DMS153 treated with DMSO at 0.1 percent for 48 hours (cell line): ENCODE results near the gene USH2A.

Experiments used
- DNase-seq: peaks from one replicate; lab custom pipeline; 2025; ENCODE audit not compliant: unreplicated experiment; lab: John Stamatoyannopoulos, UW

USH2A gene

DNA sequence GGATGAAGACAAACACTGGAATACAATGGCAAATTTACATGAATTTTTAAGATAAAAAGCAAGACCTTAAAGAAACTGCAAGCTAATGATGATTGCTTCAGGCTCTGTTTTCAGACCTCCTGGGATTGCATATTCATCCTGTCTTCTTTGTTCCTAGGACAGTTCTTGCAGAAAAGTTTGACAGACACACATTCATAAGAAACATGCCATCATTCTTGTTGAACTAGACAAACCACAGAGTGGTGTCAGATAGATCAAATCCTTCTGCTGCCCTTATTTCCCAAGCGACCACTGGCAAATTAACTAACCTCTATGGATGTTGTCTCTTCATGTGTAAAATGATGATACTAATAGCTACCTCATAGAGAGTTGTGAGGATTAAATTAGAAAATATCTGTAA, 674.8 kb downstream of the USH2A start:
- no peak for DNase-seq

DNA sequence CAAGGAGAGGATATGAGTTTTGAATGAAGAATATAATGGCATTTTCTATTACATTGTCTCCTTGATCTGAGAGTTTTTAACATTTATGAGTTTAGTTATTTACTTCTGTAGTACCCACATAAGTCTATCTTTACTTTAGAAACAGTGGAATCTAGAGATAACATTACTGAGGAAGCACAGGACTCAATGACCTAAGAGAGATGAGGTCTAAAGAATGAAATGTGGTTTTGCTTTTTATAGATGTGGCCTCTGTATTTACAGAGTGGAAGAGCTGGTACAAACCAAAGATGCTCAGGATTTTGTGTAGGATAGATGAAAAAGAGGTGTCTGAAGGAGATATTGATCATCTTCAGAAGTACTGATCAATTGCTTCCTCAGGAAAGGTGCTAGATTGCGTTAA, 678.8 kb downstream of the USH2A start:
- no peak for DNase-seq

DNA sequence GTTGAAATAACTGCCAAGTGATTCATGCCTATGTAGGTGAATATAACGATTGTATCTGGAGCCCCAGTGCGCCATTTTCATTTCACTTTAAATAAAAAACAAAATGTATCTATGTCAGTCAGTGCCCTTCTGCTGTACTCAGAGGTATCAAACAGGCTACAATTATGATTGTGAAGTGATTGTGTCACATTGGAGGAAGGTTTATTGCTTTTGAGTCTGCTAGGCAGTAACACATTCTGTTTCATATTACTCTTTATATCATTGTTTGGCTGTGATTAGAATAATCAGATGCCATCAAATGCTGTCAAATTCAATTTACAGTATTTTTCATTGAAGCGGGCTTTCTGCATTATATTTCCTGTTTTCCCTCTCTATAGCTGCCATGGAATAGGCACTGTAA, 684.2 kb downstream of the USH2A start:
- DNase-seq: peak; percentile 24

DNA sequence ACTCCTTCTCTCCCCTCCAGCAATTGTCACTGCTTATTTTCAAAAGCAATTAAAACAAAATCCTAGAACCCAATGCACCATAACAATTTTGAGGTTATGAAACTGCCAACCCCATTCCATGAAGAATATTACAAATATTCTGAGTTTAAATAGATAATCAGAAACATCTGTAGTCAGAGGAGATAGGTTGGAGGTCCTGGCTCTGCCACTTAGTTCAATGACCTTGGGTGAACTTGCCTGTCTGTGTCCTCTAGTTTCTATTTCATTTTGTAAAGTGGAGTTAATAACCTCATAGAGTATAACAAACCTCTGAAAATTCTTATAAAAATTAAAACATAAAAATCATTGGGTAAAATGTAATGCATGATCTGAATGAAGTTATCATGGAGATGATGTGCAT, 691.5 kb downstream of the USH2A start:
- DNase-seq: no peak

DNA sequence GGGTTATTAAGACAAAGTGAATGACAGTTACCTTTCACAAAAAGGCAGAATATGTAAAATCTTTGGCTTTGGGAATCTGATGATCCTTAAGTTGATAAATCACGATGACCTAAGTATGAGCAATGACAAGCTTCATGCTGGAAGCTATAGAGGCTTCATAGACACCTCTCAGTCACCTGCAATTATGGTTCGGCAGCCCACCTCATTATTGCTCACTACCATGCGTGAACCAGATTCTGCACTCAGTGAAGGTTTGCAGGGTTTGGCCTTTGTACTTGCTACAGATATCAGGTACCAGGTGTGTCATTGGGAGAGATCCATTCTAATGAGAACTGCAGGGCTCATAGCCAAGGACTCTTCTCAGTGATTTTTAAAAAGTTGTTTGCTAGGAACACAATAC, 692.6 kb downstream of the USH2A start:
- no peak for DNase-seq

DNA sequence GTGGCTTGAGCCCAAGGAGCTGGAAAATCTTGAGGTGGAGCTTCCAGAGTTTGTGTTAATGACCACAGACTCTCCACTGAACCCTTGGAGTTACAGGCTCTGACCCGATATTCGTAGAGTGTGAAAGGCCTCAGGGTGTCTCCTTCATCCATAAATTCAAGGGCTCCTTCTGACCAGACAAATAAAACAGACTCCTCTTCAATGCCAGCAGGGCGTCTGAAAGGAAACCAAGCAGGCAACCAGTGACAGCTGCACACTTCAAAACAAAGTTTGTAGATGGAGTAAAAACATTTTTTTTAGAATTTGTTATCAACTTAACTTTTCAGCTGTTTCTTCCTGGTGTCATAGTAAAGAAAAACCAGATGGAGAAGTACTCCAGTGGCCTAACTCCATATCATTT, 695.1 kb downstream of the USH2A start:
- no peak for DNase-seq

DNA sequence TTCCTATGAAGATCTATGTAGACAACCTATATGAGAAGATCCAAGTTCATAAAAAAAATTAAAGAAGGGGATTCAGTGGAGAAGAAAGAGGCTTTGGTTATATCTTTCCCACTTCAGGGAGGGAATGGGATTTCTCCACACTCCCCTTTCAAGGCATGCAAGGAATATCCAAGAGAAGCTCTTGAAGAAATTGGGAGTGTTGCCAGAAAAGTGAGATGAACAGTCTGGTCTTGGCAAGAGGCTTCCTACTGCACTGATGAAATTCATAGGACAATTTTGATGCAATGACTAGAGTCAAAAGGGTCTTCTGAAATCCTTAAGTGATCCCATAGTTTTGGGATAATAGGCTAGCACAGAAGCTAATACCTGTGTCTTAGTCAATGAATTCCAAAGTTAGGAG, 703.1 kb downstream of the USH2A start:
- no peak for DNase-seq

DNA sequence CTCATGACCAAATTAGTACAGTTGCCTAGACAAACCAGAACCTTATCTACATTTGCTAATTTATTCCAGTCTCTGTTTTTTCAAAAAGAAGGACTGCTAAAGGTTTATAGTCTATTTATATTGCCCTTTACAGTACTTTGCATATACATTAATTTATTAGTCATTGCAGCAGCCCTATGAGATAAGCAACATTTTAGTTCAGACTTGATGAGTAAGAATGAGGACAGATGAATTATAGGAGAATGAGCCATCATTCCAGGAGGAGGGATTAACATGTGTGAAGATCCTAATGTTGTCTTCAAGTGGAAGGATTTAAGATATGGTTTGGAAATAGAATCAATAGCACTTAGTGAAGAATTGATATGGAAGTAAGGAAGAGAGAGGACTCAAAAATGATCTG, 703.7 kb downstream of the USH2A start:
- no peak for DNase-seq

DNA sequence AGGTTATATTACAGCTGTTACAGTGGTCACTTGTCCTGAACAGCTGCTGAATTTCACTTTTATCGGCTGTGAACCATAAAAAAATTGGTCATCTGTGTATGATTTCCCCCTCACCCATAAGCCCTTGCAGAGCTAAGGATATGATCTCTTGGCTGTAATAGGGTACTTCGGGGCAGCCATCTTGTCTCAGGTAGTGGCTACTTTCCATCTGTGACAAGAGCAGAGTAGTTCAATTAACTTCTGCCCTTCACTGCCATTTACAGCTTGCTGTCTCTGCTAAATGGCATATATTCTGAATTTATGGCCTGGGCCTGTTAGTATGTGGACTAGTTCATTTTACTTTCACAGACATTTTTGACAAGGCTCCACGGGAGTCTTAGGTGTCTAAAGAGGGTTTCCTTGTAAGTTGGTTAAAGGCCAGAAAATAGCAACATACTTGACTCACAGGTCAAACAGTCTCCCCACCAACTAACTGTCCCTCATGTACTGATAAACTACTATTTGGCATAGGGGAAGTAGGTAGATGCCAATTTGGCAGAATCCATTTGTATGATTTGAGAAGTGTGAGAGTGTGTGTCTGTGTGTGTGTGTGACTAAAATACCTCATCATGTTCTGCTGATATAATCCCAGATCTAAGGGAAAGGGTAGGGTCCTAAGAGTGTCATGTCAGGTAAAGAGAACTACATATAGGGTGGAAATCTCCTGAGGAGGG, 704.5 kb downstream of the USH2A start:
- DNase-seq: no peak

DNA sequence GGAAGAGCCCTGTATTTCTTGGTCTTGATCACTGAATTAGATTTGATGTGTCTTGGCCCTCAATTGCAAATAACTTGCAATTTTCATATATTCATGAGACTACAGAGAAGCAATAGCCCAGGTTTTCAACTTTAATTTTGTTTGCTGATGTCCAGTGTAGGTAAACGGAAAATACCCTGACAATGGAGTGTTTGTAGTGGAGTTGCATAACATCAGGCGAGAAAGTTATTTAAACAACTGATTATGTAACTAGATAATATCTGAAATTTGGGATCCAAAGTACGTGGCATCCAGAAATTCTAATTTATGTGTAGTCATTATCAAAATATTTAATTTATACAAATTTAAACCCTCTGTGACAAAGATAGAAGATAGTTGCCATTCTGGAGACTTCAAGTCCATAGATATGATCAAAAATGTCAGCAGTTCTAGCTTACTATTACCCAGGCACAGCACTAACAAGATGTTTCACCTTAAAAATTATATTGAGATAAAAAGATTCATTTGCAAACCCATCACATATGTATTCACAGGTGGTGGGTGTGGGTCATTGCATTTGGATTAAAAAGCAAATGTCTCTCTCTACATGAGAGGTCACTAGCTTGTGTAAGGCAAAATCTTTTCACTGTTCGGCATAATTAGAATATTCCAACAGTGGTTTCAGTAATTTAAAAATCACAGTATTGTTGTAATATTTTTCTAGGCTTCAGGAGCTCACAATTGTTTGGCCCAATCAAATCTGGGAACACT, 705.4 kb downstream of the USH2A start:
- DNase-seq: no peak

DNA sequence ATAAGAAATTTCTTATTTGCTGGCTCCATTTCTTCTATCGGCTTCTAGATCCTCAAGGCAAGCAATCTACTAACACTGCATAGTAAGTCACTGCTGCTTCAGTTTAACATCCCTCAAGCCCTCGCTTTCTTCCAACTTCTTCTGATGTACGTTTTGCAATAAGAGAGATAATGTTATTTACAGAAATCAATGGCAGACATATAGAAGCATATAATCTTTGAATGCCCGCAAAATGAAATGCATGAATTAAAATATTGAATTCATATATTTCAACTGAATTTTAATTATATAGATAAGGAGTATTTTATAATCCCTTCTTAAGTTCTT, 712.4 kb downstream of the USH2A start:
- DNase-seq: peak; percentile 43

DNA sequence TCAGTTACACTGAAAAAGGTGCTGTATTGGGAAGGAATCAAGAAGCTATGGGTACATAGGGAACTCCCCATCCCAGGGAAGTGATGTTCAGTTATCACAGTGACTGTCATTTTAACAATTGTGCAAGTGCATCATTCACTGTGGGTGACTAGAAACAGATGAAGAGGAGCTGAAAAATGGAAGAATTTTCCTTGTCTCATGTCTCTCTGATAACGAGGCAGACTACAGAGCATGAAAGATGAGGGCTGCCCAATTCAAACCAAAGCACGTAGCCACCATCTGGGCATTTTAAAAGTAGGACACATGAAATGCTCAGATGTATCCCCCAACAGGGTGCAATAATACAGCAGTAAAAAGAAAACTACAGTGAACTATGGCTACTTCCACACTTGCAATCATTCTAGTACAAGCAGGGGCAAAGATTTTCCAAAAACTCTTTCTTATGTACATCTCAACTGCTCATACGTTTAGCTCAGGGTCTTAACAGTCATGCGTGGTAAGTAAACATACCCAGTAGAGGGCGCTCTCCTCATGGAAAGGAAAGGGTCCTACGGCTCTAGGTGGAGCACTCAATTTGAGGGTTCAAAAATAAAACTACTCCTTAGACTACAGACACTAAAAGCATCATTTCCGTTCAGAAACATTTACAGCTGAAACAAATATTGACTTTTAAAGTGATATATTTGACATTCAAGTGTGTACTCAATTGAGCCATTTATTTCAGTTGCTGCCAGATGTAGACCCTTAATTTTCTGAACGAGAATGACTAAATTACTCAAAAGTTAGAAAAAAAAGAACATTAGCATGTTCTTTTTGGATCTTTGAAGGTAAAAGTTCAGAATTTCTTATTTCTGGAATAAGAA, 713.0 kb downstream of the USH2A start:
- DNase-seq: peak; percentile 92

DNA sequence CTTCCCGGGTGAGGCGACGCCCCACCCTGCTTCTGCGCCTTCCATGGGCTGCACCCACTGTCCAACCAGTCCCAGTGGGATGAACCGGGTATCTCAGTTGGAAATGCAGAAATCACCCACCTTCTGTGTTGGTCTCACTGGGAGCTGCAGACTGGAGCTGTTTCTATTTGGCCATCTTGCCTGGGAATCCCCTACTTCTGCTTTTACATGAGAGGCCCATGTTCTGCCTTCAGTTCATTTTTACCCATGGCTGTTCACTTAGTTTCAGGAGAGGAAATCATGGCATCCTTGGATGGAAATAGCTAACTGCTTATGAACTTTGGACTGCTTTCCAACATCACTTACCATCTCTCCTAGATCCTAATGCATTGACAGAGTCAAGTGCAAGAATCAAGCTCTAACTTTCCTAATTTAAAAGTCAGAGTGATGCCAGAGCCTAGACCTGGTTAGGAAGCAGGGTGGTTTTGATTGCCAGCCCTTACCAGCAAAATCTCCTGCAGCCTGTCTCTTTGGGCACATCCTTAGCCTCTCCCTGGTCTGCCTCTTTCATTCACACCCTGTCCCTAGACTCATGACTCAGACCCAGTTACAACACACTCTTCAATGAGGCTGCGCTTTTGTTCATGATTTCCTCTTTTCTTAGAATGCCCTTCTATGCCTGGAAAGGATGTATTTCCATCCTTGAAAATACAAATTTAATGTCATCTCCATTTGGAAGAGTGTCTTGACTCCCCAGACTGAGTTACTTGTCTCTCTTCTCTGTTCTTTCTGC, 719.0 kb downstream of the USH2A start:
- no peak for DNase-seq

DNA sequence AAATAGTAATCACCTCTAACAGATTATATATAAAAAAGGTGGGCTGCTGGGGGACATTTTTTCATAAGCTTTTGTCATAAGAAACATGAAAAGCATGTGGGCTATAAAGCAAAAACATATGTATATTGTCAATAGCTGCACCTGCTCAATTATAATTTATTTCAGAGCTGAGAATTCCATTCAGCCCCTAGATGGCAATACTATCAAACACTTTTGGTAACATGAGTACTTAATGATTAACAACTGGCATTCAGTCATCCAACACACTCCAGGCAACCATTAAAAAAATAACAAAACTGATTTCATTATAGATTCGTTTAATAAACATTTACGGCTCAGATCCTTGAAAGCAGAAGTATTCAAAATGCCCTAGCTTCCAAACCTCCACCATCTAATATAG, 741.0 kb downstream of the USH2A start:
- DNase-seq: peak; percentile 70

DNA sequence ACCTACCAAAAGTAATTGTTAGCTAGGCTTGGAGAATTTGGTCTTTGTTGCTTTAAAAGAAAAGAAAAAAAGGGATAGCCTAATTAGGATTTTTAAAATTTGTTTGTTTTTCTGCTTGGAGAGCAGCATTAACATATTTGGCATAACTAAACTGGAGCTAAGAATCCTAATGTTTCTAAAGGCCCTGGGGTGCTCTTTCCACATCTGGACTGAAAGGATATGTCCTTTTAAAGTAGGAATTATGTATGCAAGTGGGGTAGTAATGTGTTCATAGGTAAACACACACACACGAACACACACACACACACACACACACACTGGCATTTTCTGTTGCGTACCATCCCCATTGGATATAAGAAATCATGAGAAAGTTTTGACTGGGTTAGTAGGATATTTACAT, 742.2 kb downstream of the USH2A start:
- DNase-seq: no peak

DNA sequence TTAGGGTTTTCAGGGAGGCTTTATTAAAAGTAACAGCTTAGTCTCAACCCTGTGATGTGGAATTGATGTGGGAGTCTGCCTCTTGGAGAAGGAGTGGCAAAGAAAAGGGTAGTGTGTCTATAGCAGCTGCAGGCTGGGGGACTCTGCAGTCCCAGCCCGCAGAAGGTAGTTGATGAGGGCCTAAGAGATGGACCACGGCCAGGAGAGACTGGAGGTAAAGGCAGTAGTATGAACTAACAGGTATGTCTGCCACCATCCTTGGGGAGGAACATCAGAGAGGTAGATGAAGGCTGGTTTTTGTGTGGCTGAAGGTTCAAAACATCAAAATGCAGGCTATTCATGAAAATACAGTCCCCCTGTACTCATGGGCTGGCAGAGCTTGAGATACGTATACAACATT, 744.0 kb downstream of the USH2A start:
- no peak for DNase-seq

DNA sequence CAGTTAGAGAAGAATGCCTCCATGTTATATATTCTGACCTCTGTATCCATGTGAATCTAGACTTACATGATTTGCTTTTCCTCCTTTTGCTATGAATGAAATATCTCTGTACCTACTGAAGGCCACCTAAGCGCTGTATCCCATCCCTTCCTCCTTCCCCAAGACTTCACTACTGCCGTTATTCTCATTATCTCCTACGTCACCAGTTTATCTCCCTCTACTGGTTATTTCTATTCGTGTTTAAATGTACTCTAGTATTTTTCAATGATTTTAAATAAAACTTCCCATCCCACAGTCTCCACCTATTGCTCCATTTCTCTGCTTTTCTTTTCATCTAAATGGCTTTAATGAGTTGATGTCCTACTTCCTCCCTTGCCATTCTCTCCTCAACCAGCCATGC, 746.1 kb downstream of the USH2A start:
- no peak for DNase-seq

DNA sequence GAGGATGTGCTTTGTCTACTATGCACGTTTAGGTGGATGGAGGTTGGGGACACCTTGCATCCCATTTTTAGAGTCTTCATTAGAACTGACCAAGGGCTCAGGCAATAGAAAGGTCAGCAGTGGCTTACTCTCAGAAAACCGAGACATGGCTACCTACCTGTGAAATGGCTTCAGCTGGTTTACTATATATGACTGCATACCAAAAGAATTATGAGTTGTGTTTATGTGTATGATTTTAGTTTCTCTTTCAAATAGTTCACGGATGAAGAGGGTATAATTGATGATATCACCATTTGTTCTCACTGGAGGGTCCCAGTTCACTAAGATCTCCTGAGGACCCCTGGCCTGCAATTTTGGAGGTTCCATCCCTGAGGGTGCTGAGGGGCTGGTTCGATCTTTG, 749.3 kb downstream of the USH2A start:
- DNase-seq: no peak

DNA sequence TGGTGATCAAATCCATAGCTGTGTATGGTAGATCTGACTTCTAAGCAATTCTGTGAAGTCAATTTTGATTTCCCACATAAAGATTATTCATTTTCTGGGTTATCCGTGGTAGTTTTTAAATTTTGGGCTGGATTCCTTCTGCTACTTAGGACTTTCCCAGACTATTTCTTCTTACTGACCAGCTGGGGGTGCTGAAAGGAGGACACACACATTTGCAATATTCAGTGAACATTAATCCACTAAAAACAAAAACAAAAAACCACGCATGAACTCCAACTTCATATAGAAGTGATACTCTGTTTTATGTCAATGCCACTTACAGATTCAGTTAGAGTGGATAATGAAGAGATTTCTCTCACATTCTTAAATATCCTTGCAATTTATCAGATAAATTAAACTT, 750.8 kb downstream of the USH2A start:
- no peak for DNase-seq

DNA sequence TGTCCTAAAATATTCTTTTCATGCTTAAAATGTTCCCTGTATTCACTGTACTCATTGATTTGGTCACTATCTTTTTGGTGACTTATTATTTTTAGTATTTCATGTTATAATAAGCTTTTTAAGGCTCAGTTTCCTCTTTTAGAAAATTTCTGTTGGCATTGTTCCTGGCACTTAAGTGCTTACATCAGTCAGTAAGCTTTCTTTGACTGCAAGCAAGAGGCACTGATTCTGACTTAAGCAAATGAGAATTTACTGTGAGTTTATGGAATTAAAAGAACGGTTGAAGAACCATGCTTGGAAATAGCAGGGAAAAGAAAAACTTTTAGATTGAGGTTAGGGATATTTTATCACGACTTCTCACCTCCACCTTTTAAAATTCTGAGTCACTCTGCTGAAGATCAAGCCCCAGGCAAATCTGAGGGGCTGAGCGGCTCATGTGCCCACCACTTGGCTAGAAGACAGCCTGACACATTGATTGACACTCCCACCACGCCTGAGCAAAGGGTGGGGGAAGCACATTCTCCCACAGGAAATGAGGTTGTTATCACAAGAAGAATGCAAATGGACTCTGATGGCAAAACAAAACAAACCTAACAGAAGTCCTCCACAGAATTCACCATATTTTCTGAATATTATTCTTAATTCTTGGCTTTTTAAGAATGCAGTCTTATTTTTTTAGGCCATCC, 753.3 kb downstream of the USH2A start:
- DNase-seq: no peak

DNA sequence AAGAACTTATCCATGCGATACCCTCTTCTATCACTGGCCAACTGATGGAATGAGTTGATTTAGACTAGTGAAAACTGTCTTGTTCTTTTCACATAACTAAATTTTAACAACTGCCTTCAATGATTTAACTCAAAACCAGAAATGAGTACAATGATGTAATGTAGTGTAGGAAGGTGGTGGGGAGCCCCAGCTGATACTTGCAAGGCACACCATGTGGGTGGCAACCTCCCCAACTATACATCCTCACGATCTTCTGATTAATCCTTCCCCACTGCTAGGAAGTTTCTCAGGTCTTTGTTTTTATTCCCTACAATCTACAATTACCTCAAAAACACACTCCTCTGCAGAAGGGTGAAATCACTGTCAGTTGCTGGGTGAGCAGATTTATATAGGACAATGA, 755.5 kb downstream of the USH2A start:
- DNase-seq: no peak
